PC-9 (cell line): ENCODE measurements around the gene BEST3. TPM values are rescaled to one million over a fixed set of nuclear protein-coding genes. Genes with fewer than 3 reads are reported as not detected.

Experiments used
- BruUV-seq: library from RNA; stranded (reverse); fragments of 400-500 nt; replicated peaks from 2 replicates; lab custom pipeline; 2021; lab: Mats Ljungman, UMichigan
- CTCF ChIA-PET: fragments of 300-600 bp; sonication (Branson Sonifier 250); formaldehyde crosslinking; loops from one replicate; lab custom pipeline; 2022; ENCODE audit warnings: antibody characterized with exemption; lab: Charles Lee
- POLR2A ChIA-PET: fragments of 300-600 bp; sonication (Branson Sonifier 250); formaldehyde crosslinking; loops from one replicate; lab custom pipeline; 2022; ENCODE audit warnings: antibody characterized with exemption; ENCODE audit not compliant: unreplicated experiment; lab: Charles Lee
- DNase-seq, 2 experiments: peaks; one replicate each; pipeline versions ENCODE4 v3.0.0 to v3.0.0-alpha.2; 2015 to 2022; ENCODE audit warnings: mixed read lengths in 1 of 2
- H2AFZ ChIP-seq: fragments of 200-600 bp; sonication (generic); 2 replicates; pipeline ENCODE4 v1.8.1; 2017; ENCODE audit warnings: antibody characterized with exemption
- H3F3A ChIP-seq: fragments of 200-600 bp; sonication (generic); 2 replicates; pipeline ENCODE4 v1.8.1; 2017; ENCODE audit warnings: antibody characterized with exemption, mild to moderate bottlenecking, low read depth; ENCODE audit not compliant: insufficient read depth
- H3K27ac ChIP-seq: fragments of 200-600 bp; sonication (generic); 2 replicates; pipeline ENCODE4 v1.6.1; 2016; ENCODE audit warnings: mixed run types
- H3K27me3 ChIP-seq: fragments of 200-600 bp; sonication (generic); 2 replicates; pipeline ENCODE4 v1.6.1; 2016; ENCODE audit warnings: low read depth, mixed run types; ENCODE audit not compliant: insufficient read depth
- H3K36me3 ChIP-seq: fragments of 200-600 bp; sonication (generic); 2 replicates; pipeline ENCODE4 v1.6.1; 2016; ENCODE audit warnings: low read depth, mixed run types
- H3K4me1 ChIP-seq: fragments of 200-600 bp; sonication (generic); replicated peaks from 2 replicates; pipeline ENCODE4 v1.6.1; 2016; ENCODE audit warnings: mixed run types; ENCODE audit not compliant: insufficient read depth
- H3K4me2 ChIP-seq: fragments of 200-600 bp; sonication (generic); 2 replicates; pipeline ENCODE4 v1.6.1; 2017; ENCODE audit warnings: mixed run types
- H3K4me3 ChIP-seq: fragments of 200-600 bp; sonication (generic); 2 replicates; pipeline ENCODE4 v1.6.1; 2016; ENCODE audit warnings: mixed run types
- H3K79me2 ChIP-seq: fragments of 200-600 bp; sonication (generic); 2 replicates; pipeline ENCODE4 v1.6.1; 2017; ENCODE audit warnings: low read depth, mixed run types
- H3K9me2 ChIP-seq: fragments of 200-600 bp; sonication (generic); 2 replicates; pipeline ENCODE4 v1.8.1; 2017; ENCODE audit warnings: mild to moderate bottlenecking; ENCODE audit not compliant: insufficient read depth
- H3K9me3 ChIP-seq: fragments of 200-600 bp; sonication (generic); 2 replicates; pipeline ENCODE4 v1.8.1; 2016; ENCODE audit warnings: low read depth; ENCODE audit not compliant: insufficient read depth
- H4K20me1 ChIP-seq: fragments of 200-600 bp; sonication (generic); 2 replicates; pipeline ENCODE4 v1.8.1; 2017; ENCODE audit not compliant: insufficient read depth
- CTCF ChIP-seq: fragments of 200-600 bp; sonication (generic); conservative IDR thresholded peaks from 2 replicates; pipeline ENCODE4 v1.6.1; 2017; ENCODE audit warnings: mixed run types, antibody characterized with exemption, mild to moderate bottlenecking, moderate library complexity
- EZH2 ChIP-seq: fragments of 200-600 bp; sonication (generic); IDR thresholded peaks from 2 replicates; pipeline ENCODE4 v1.8.0; 2017; ENCODE audit warnings: antibody characterized with exemption, low read depth
- intact Hi-C: fragments of 100-400 bp; cut with micrococcal nuclease; formaldehyde crosslinking; loops from one replicate; pipeline ENCODE4 v1.10.0; 2022; ENCODE audit not compliant: unreplicated experiment
- total RNA-seq: library from RNA; stranded (reverse); gene quantifications from 2 replicates; pipeline ENCODE4 v1.2.3, GENCODE V29; 2021

BEST3 gene
- total RNA-seq, 1 experiment from 2014 or later: 0.17 TPM

GRCh38 chr12:69688471-69689427, 10.4 kb downstream of the BEST3 start:
- Histone ChIP-seq H3K9me2 (no peaks in the 10 kb centered on the region), H3K79me2 (no peaks in the 10 kb centered on the region), H3K4me2 (peak overlapping the region; percentile 75), H2AFZ (peak overlapping the region; percentile 77), H3K36me3 (no peaks in the 10 kb centered on the region), H3K27me3 (no peaks in the 10 kb centered on the region), H3K4me3 (no peak overlapping the region; the same call in 1 of the 2 replicates), H3K9me3 (no peaks in the 10 kb centered on the region), H4K20me1 (no peaks in the 10 kb centered on the region), H3F3A (peaks cover 15% of the 10 kb centered on the region), H3K27ac (peak overlapping the region; percentile 72), H3K4me1 (peaks cover 21% of the 10 kb centered on the region)
- TF ChIP-seq EZH2: no peak
- TF ChIP-seq CTCF: no peak
- intact Hi-C loops: loop anchor here (5.0 kb wide), 1 partner anchor 44 kb away; no protein-coding TSS in a partner anchor
- POLR2A ChIA-PET: no interaction called here
- CTCF ChIA-PET: no interaction called here
- BruUV-seq: no TSS peak
- DNase-seq: peak; percentile 76 to 81

GRCh38 chr12:69688021-69688420, 11.1 kb downstream of the BEST3 start:
- CTCF ChIA-PET: no interaction called here
- no peaks in the 10 kb centered on the region for H3K36me3 ChIP-seq
- TF ChIP-seq EZH2 (no peak), CTCF (no peak)

GRCh38 chr12:69687390-69687789, 11.7 kb downstream of the BEST3 start:
- Histone ChIP-seq H3K27me3 (no peaks in the 10 kb centered on the region), H3K9me3 (no peaks in the 10 kb centered on the region), H3K4me2 (no peak overlapping the region), H3K27ac (no peak overlapping the region), H2AFZ (no peak overlapping the region), H3K9me2 (no peaks in the 10 kb centered on the region), H3K79me2 (no peaks in the 10 kb centered on the region), H3F3A (peaks cover 15% of the 10 kb centered on the region), H3K4me1 (peaks cover 21% of the 10 kb centered on the region), H3K36me3 (no peaks in the 10 kb centered on the region), H4K20me1 (no peaks in the 10 kb centered on the region), H3K4me3 (no peak overlapping the region)
- TF ChIP-seq EZH2 (no peak), CTCF (no peak)
- ChIA-PET POLR2A (no interaction called here), CTCF (no interaction called here)
- intact Hi-C loops: loop anchor here (5.0 kb wide), 1 partner anchor 45 kb away; no protein-coding TSS in a partner anchor
- no TSS peak for BruUV-seq
- no peak for DNase-seq

More at GRCh38 chr12:69688021-69688420, 11.1 kb downstream of the BEST3 start:
- Histone ChIP-seq H3K9me3 (no peaks in the 10 kb centered on the region), H3K4me3 (no peak overlapping the region), H3K4me2 (peak overlapping the region; percentile 75; the same call in 1 of the 2 replicates), H3K9me2 (no peaks in the 10 kb centered on the region), H3F3A (peaks cover 15% of the 10 kb centered on the region), H3K27me3 (no peaks in the 10 kb centered on the region), H3K4me1 (peaks cover 21% of the 10 kb centered on the region), H2AFZ (no peak overlapping the region), H3K27ac (peak overlapping the region; percentile 72), H4K20me1 (no peaks in the 10 kb centered on the region), H3K79me2 (no peaks in the 10 kb centered on the region)
- POLR2A ChIA-PET: no interaction called here
- BruUV-seq: no TSS peak
- intact Hi-C loops: loop anchor here (5.0 kb wide), 1 partner anchor 44 kb away; no protein-coding TSS in a partner anchor
- peak in 1 of 2 experiments; percentile 39 for DNase-seq
